Esophagus muscularis mucosa (tissue), 4 donors: ENCODE measurements around the gene CLIC3. TPM values are rescaled to one million over a fixed set of nuclear protein-coding genes. Genes with fewer than 3 reads are reported as not detected.

Experiments used
- DNase-seq: peaks from one replicate; pipeline ENCODE4 v3.0.0-alpha.2; 2017; ENCODE audit errors: extremely low spot score
- H3K27ac ChIP-seq, 4 donors: fragments of 200-600 bp; sonication (generic); replicated peaks in 1 of 4; 1 replicate in 3 of 4; 2 replicates in 1 of 4; pipeline ENCODE4 v1.5.1; 2016 to 2019; ENCODE audit warnings: mild to moderate bottlenecking in 1 of 4
- H3K27me3 ChIP-seq, 4 donors: fragments of 200-600 bp; sonication (generic); one replicate each; pipeline versions ENCODE4 v1.5.1 to v1.6.0; 2016 to 2019
- H3K36me3 ChIP-seq, 4 donors: fragments of 200-600 bp; sonication (generic); one replicate each; pipeline ENCODE4 v1.5.1; 2016 to 2019
- H3K4me1 ChIP-seq, 4 donors: fragments of 200-600 bp; sonication (generic); one replicate each; pipeline ENCODE4 v1.5.1; 2016 to 2019
- H3K4me3 ChIP-seq, 4 donors: fragments of 200-600 bp; sonication (generic); 1 replicate in 2 of 4; 2 replicates in 2 of 4; pipeline ENCODE4 v1.5.1; 2016 to 2019; ENCODE audit warnings: mild to moderate bottlenecking in 4 of 4, moderate library complexity in 1 of 4
- H3K9me3 ChIP-seq, 4 donors: fragments of 200-600 bp; sonication (generic); 1 replicate in 3 of 4; 2 replicates in 1 of 4; pipeline ENCODE4 v1.5.1; 2016 to 2019
- EP300 ChIP-seq: sonication (generic); formaldehyde crosslinking; IDR thresholded peaks from one replicate; pipeline ENCODE4 v1.6.1; 2017; ENCODE audit warnings: antibody characterized with exemption
- POLR2A ChIP-seq: fragments of 450-650 bp; IDR thresholded peaks from one replicate; pipeline ENCODE4 v1.6.1; 2017; ENCODE audit warnings: antibody characterized with exemption, moderate library complexity, mild to moderate bottlenecking, low read depth
- POLR2AphosphoS5 ChIP-seq, 2 donors: sonication (generic); formaldehyde crosslinking; IDR thresholded peaks; one replicate each; pipeline ENCODE4 v1.6.1; 2017; ENCODE audit warnings: antibody characterized with exemption in 2 of 2
- WGBS: methylation state at CpG from one replicate; pipeline ENCODE4 v1.1.5; 2018; 5-methylcytosine and 5-hydroxymethylcytosine counted together
- intact Hi-C: fragments of 100-400 bp; cut with DNase I; formaldehyde crosslinking; loops from one replicate; pipeline ENCODE4 v1.15.1; 2023
- total RNA-seq, 4 donors: library from RNA; depleted of rRNA; stranded (reverse); fragments of >200 nt; gene quantifications; one replicate each; pipeline versions ENCODE4 v1.1.0 to v1.2.1, GENCODE V29; 2016
- TF ChIP-seq, protein P1 (sequence below), 3 experiments: fragments of 200-600 bp in 2 of 3; fragments of 450-650 bp in 1 of 3; sonication (generic) in 2 of 3; IDR thresholded peaks; one replicate each; pipeline ENCODE4 v1.5.1; 2017 to 2019; ENCODE audit warnings: antibody characterized with exemption in 3 of 3, mild to moderate bottlenecking in 2 of 3, moderate library complexity in 1 of 3

The CLIC3 gene
- total RNA-seq, 4 donors from 2014 or later: 1.4 to 2.5 TPM; not detected in 2

GRCh38 chr9:137038916-137039315 lies 42.5 kb upstream of the CLIC3 start:
- peaks cover 0 to 8% (median 0%) of the 10 kb centered on the region in 4 donors for H3K27me3 ChIP-seq
- no peak overlapping the region for H3K4me3 ChIP-seq
- peaks cover 22 to 33% (median 29%) of the 10 kb centered on the region in 4 donors for H3K4me1 ChIP-seq
- TF ChIP-seq EP300 (no peak), POLR2A (no peak), POLR2AphosphoS5 (IDR thresholded peaks at IDR 0.05) (no peak)
- TF ChIP-seq, protein P1, sequence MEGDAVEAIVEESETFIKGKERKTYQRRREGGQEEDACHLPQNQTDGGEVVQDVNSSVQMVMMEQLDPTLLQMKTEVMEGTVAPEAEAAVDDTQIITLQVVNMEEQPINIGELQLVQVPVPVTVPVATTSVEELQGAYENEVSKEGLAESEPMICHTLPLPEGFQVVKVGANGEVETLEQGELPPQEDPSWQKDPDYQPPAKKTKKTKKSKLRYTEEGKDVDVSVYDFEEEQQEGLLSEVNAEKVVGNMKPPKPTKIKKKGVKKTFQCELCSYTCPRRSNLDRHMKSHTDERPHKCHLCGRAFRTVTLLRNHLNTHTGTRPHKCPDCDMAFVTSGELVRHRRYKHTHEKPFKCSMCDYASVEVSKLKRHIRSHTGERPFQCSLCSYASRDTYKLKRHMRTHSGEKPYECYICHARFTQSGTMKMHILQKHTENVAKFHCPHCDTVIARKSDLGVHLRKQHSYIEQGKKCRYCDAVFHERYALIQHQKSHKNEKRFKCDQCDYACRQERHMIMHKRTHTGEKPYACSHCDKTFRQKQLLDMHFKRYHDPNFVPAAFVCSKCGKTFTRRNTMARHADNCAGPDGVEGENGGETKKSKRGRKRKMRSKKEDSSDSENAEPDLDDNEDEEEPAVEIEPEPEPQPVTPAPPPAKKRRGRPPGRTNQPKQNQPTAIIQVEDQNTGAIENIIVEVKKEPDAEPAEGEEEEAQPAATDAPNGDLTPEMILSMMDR (IDR thresholded peaks at IDR 0.05): no peak
- H3K36me3 ChIP-seq: peaks cover 8 to 59% (median 48%) of the 10 kb centered on the region in 4 donors
- no peak for DNase-seq
- H3K27ac ChIP-seq: no peak overlapping the region
- 87% methylated on average over 7 of the region's 9 CpGs for WGBS
- no peaks in the 10 kb centered on the region for H3K9me3 ChIP-seq
- intact Hi-C loops: loop anchor here (5.0 kb wide), 1 partner anchor 92 kb away; the partner anchor contains the start of gene C8G

DNA sequence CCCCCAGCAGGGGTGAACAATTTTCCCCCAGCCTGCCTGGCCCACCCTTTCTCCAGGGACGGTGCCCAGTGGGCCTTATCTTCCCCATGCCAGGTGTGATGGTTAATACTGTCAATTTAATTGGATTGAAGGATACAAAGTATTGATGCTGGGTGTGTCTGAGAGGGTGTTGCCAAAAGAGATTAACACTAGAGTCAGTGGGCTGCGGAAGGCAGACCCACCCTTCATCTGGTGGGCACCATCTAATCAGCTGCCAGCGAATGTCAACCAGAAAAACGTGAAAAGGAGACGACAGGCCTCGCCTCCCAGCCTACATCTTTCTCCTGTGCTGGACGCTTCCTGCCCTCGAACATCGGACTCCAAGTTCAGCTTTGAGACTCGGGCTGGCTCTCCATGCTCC lies 41.1 kb upstream of the CLIC3 start:
- WGBS: 88% methylated on average over 10 of the region's 10 CpGs
- Histone ChIP-seq H3K4me3 (no peak overlapping the region), H3K9me3 (no peaks in the 10 kb centered on the region), H3K27me3 (peaks cover 0 to 8% (median 0%) of the 10 kb centered on the region in 4 donors), H3K4me1 (peaks cover 14 to 22% (median 18%) of the 10 kb centered on the region in 4 donors), H3K36me3 (peaks cover 8 to 55% (median 48%) of the 10 kb centered on the region in 4 donors), H3K27ac (no peak overlapping the region)
- intact Hi-C loops: loop anchor here (5.0 kb wide), 1 partner anchor 90 kb away; the partner anchor contains the start of gene C8G
- TF ChIP-seq POLR2A (no peak), EP300 (no peak), POLR2AphosphoS5 (IDR thresholded peaks at IDR 0.05) (no peak)
- TF ChIP-seq, protein P1 (IDR thresholded peaks at IDR 0.05): no peak
- no peak for DNase-seq

DNA sequence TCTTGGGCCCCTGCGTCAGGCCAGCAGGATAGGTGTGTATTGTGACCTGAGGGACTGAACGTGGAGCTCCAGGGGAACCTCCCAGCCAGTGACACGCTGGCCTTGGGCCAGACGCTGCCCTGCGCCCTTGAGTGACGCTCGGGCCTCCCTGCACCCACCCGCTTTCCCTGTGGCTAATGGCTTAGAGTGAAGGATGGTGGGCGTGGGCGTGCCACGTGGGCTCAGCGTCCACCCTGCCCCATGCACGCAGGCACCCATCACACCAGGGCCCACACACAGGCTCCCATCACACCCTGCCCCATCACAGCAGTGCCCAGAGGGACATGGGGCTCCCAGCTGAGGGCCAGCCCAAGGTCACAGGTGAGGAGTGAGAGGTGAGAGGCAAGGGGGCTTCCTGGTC lies 40.7 kb upstream of the CLIC3 start:
- no peak overlapping the region for H3K4me3 ChIP-seq
- peaks cover 14 to 22% (median 18%) of the 10 kb centered on the region in 4 donors for H3K4me1 ChIP-seq
- WGBS: 82% methylated on average over 5 of the region's 13 CpGs
- no peak overlapping the region for H3K27ac ChIP-seq
- H3K27me3 ChIP-seq: peaks cover 0 to 8% (median 0%) of the 10 kb centered on the region in 4 donors
- no peak for TF ChIP-seq POLR2A
- TF ChIP-seq, protein P1 (IDR thresholded peaks at IDR 0.05): no peak
- TF ChIP-seq EP300: no peak
- no peak for TF ChIP-seq POLR2AphosphoS5 (IDR thresholded peaks at IDR 0.05)
- H3K36me3 ChIP-seq: peaks cover 8 to 51% (median 47%) of the 10 kb centered on the region in 4 donors
- DNase-seq: no peak
- intact Hi-C loops: loop anchor here (5.0 kb wide), 1 partner anchor 90 kb away; the partner anchor contains the start of gene C8G
- no peaks in the 10 kb centered on the region for H3K9me3 ChIP-seq

DNA sequence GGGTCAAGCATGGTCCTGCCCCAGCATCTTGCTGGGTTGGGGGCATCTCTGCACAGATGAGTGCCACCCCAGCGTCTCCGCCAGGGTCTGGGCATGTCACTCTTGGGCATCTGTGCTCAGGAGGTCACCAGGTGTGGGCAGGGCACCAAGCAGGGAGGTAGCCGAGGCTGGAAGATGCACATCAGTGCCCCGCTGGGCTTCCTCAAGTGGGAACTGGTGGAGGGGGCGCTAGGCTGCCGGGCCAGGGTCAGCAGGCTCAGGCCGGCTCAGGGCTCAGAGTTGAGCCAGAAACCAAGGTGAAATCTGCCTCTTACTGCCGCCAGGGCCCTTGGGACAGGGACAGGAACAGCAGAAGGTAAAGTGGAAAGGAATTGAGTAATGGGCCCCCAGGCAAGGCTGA lies 39.6 kb upstream of the CLIC3 start:
- Histone ChIP-seq H3K27ac (no peak overlapping the region), H3K27me3 (peaks cover 0 to 8% (median 0%) of the 10 kb centered on the region in 4 donors), H3K4me1 (peaks cover 9 to 19% (median 14%) of the 10 kb centered on the region in 4 donors), H3K9me3 (no peaks in the 10 kb centered on the region), H3K4me3 (no peak overlapping the region), H3K36me3 (peaks cover 8 to 41% (median 37%) of the 10 kb centered on the region in 4 donors)
- TF ChIP-seq POLR2AphosphoS5 (IDR thresholded peaks at IDR 0.05) (no peak), POLR2A (no peak), EP300 (no peak)
- TF ChIP-seq, protein P1 (IDR thresholded peaks at IDR 0.05): no peak
- 83% methylated on average over 5 of the region's 8 CpGs for WGBS
- intact Hi-C loops: loop anchor here (2.0 to 5.0 kb wide), 2 partner anchors 89 to 249 kb away; partner anchors contain the start of gene C8G
- DNase-seq: no peak

DNA sequence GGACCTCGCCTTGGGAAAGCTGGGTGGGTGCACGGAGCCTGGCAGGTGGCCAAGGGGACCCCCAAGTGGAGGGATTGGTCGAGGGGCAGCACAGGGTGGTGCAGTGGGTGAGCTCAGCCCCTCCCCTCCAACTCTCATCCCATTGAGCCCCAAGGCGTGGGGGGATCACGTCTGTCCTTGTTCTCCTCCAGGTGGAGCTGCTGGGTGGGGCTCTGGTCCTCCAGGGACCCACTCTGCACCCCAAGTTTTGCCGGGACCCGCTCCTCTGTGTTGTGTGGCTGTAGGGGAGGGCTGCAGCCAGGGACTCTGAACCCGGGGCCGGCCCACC lies 39.1 kb upstream of the CLIC3 start:
- TF ChIP-seq, protein P1 (IDR thresholded peaks at IDR 0.05): peak in 1 of 3 experiments; percentile 8
- no peak for TF ChIP-seq POLR2A
- DNase-seq: no peak
- 30% methylated on average over 7 of the region's 9 CpGs for WGBS
- Histone ChIP-seq H3K9me3 (no peaks in the 10 kb centered on the region), H3K36me3 (peaks cover 3 to 37% (median 33%) of the 10 kb centered on the region in 4 donors), H3K4me1 (peaks cover 9 to 16% (median 14%) of the 10 kb centered on the region in 4 donors), H3K4me3 (no peak overlapping the region), H3K27me3 (peaks cover 0 to 8% (median 0%) of the 10 kb centered on the region in 4 donors), H3K27ac (no peak overlapping the region)
- intact Hi-C loops: loop anchor here (2.0 to 5.0 kb wide), 2 partner anchors 88 to 249 kb away; partner anchors contain the start of gene C8G
